Right lobe of liver (tissue), 6 donors: ENCODE data around the gene ASCC3. TPM values are rescaled to one million over a fixed set of nuclear protein-coding genes. Genes with fewer than 3 reads are reported as not detected.

Experiments
- ATAC-seq, 4 donors: fragments of 200-7000 bp; cut with Tn5 transposase; one replicate each; pipeline ENCODE4 v1.9.1; 2020; ENCODE audit warnings: mild to moderate bottlenecking in 4 of 4, moderate library complexity in 4 of 4
- DNase-seq, 3 donors: peaks; one replicate each; pipeline ENCODE4 v3.0.0-alpha.2; 2020
- H3K27ac ChIP-seq, 3 donors: fragments of 200-600 bp; one replicate each; pipeline ENCODE4 v1.8.0; 2022
- H3K27me3 ChIP-seq, 2 donors: fragments of 200-600 bp; one replicate each; pipeline ENCODE4 v1.8.0; 2022
- H3K36me3 ChIP-seq, 4 donors: fragments of 200-600 bp; sonication (generic) in 1 of 4; one replicate each; pipeline versions ENCODE4 v1.5.1 to v1.8.0; 2017 to 2022; ENCODE audit warnings: control low read depth in 1 of 4
- H3K4me1 ChIP-seq, 4 donors: fragments of 200-600 bp; sonication (generic) in 1 of 4; one replicate each; pipeline versions ENCODE4 v1.5.1 to v1.8.0; 2017 to 2022; ENCODE audit warnings: control low read depth in 1 of 4
- H3K4me3 ChIP-seq, 3 donors: fragments of 200-600 bp; one replicate each; pipeline ENCODE4 v1.8.0; 2022
- H3K9me3 ChIP-seq, 4 donors: fragments of 200-600 bp; sonication (generic) in 1 of 4; one replicate each; pipeline versions ENCODE4 v1.5.1 to v1.8.0; 2017 to 2022; ENCODE audit warnings: control low read depth in 1 of 4
- POLR2A ChIP-seq: fragments of 450-650 bp; IDR thresholded peaks from one replicate; pipeline ENCODE4 v1.6.1; 2017; ENCODE audit warnings: antibody characterized with exemption, mild to moderate bottlenecking
- WGBS: methylation state at CpG from one replicate; pipeline ENCODE4 v1.1.6; 2018; ENCODE audit warnings: low coverage, low lambda C conversion rate; ENCODE audit not compliant: insufficient coverage; ENCODE audit errors: missing lambda C conversion rate; 5-methylcytosine and 5-hydroxymethylcytosine counted together
- intact Hi-C, 2 donors: fragments of 100-400 bp; cut with DNase I; formaldehyde crosslinking; loops; one replicate each; pipeline versions ENCODE4 v1.11.2 to v1.14.1; 2022
- total RNA-seq, 6 experiments: library from RNA; depleted of rRNA in 2 of 6; stranded (reverse); fragments of >200 nt in 2 of 6; fragmentation: NEBNext Ultra II Directional in 3 of 6; extraction: Animal tissue kit (Norgen Biotek cat#: 25700) in 3 of 6; gene quantifications; one replicate each; pipeline versions ENCODE4 v1.1.0 to v1.2.4, GENCODE V29; 2016 to 2023
- TF ChIP-seq, protein P1 (sequence below), 4 donors: fragments of 200-600 bp in 3 of 4; fragments of 450-650 bp in 1 of 4; IDR thresholded peaks; one replicate each; pipeline versions ENCODE4 v1.5.1 to v1.8.0; 2016 to 2022; ENCODE audit warnings: antibody characterized with exemption in 4 of 4, mild to moderate bottlenecking in 2 of 4
- donor health status: DM: no; HTN: yes; CAD: no.
- donor health status: DM: no; HTN: no; CAD: no.
- donor health status: DM: no; HTN: no; CAD: no.
- donor health status: DM: no; HTN: yes; CAD: no.
- donor health status: DM: no; HTN: yes; CAD: no.

ASCC3 gene
- total RNA-seq, 6 experiments from 2014 or later, result 17.0 to 28.2 (median 24.9) TPM

DNA sequence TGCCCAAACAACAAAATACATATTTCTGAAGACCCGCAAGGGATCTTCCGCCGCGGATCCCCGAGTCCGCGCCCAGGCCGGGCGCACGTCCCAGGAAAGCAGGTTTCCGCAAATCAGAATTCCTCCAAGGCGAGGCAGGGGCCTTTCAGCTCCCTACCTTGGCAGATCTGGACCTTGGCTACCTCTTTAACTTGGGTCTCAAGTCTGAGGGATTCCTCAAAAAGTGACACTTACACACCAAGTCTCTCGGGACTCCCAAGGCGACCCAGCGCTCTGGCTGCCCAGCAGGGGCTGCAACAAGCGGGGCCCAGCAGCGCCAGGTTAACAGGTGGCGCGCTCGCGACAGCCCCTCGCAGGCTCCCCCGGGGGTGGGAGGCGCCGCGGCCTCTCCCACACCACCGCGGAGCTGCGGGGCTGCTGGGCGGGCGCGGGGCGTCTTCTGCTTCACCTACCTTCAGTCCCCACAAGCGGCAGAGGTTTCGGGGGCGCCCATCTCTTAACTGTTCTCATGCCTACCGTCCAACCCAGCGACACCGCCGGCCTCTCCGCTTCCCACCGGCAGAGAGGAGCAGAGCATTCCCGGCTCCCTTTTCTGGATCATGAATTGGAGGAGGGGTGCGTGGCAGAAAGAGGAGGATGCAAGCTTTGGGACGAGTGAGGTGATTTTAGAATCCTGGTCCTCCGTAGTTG lies 416.8 kb downstream of the ASCC3 start:
- Histone ChIP-seq H3K9me3 (no peaks in the 10 kb centered on the region), H3K36me3 (no peaks in the 10 kb centered on the region), H3K27me3 (peaks cover 40 to 86% of the 10 kb centered on the region in 2 donors), H3K27ac (no peak overlapping the region), H3K4me3 (no peak overlapping the region), H3K4me1 (peaks cover 0 to 6% (median 0%) of the 10 kb centered on the region in 4 donors)
- TF ChIP-seq, protein P1, sequence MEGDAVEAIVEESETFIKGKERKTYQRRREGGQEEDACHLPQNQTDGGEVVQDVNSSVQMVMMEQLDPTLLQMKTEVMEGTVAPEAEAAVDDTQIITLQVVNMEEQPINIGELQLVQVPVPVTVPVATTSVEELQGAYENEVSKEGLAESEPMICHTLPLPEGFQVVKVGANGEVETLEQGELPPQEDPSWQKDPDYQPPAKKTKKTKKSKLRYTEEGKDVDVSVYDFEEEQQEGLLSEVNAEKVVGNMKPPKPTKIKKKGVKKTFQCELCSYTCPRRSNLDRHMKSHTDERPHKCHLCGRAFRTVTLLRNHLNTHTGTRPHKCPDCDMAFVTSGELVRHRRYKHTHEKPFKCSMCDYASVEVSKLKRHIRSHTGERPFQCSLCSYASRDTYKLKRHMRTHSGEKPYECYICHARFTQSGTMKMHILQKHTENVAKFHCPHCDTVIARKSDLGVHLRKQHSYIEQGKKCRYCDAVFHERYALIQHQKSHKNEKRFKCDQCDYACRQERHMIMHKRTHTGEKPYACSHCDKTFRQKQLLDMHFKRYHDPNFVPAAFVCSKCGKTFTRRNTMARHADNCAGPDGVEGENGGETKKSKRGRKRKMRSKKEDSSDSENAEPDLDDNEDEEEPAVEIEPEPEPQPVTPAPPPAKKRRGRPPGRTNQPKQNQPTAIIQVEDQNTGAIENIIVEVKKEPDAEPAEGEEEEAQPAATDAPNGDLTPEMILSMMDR (IDR thresholded peaks at IDR 0.05), result no peak
- no peak for TF ChIP-seq POLR2A
- no peak for ATAC-seq
- WGBS, result 6% methylated on average over 15 of the region's 46 CpGs
- intact Hi-C loops, result no loop called here
- DNase-seq, result no peak

DNA sequence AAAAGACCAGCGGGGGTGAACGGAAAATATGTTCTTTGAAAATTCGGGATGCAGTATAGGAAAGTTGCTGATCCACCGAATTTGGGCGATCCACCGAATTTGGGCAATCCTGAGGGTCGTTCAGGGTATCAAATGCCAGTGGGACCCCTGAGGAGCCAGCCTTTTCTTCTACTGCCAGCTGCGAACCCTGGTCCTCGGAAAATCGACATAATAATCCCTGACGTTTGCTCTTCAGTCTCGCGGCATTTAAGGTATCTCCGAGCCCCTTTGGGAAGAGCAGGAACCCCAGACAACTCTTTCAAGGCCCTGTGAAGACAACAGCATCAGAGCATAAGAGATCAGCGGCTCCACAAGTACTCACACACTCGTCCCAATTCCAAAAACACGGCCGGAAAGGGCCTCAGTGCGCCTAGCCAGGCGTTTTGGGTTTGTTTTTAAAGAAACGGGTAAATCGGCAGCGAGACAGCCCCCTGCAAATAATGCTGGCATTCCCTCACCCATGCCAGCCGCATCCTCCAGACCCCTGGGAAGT lies 417.4 kb downstream of the ASCC3 start:
- TF ChIP-seq, protein P1 (IDR thresholded peaks at IDR 0.05), result no peak
- no peak for TF ChIP-seq POLR2A
- intact Hi-C loops, result no loop called here
- no peak overlapping the region for H3K27ac ChIP-seq
- 7% methylated on average over 9 of the region's 24 CpGs for WGBS
- no peaks in the 10 kb centered on the region for H3K9me3 ChIP-seq
- no peak for DNase-seq
- peaks cover 45 to 91% of the 10 kb centered on the region in 2 donors for H3K27me3 ChIP-seq
- H3K36me3 ChIP-seq, result no peaks in the 10 kb centered on the region
- H3K4me1 ChIP-seq, result peaks cover 0 to 6% (median 0%) of the 10 kb centered on the region in 4 donors
- H3K4me3 ChIP-seq, result no peak overlapping the region
- ATAC-seq, result no peak

DNA sequence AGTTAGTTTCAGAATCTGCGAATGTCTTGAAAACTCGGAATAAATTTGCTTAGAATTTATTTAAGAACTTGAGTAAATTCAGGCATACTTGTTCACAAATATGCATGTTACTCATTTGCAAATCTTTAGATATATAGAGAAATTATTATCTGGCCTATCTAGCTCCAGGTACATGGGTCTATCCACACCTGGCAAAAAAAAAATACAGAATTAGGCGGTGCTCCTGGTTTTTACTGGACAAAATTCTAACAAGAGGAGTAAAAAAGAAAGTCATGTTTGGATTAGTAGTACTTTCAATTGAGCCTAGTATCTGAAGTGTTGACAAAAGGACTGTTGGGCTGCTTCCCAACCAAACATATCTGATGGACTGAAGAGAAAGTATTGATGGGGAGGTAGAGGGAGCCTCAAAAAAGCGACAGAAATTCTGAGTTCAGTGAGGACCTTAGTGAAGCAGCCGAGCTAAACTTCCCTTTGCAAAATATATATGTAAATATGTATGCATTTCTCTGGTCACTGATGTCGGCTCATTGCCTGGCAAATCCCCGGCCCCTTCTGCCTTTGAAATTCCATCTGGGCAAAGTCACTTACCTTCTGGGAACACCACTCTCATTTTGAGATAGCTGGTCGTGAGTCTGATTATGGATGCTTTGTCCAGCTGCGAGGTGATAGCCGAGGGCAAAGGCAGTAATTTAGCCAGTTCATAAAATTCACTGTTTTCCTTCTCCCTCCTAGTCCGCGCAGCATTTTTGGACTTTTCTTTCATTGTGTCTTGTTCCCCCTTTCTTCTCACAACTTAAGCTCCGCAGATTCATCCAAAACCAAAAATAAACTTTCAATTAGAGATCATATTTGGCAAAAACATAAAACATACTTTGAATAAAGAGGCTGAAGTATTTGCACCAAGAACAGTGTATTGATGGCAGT lies 418.2 kb downstream of the ASCC3 start:
- no peak for TF ChIP-seq POLR2A
- TF ChIP-seq, protein P1 (IDR thresholded peaks at IDR 0.05), result no peak
- no peaks in the 10 kb centered on the region for H3K36me3 ChIP-seq
- H3K4me3 ChIP-seq, result no peak overlapping the region
- 17% methylated on average over 12 of the region's 13 CpGs for WGBS
- intact Hi-C loops, result no loop called here
- peaks cover 41 to 94% of the 10 kb centered on the region in 2 donors for H3K27me3 ChIP-seq
- ATAC-seq, result peak in 3 of 4 donors; percentile 35 to 41 (median 37)
- DNase-seq, result no peak
- no peak overlapping the region for H3K27ac ChIP-seq
- no peaks in the 10 kb centered on the region for H3K9me3 ChIP-seq
- peaks cover 0 to 8% (median 0%) of the 10 kb centered on the region in 4 donors for H3K4me1 ChIP-seq

DNA sequence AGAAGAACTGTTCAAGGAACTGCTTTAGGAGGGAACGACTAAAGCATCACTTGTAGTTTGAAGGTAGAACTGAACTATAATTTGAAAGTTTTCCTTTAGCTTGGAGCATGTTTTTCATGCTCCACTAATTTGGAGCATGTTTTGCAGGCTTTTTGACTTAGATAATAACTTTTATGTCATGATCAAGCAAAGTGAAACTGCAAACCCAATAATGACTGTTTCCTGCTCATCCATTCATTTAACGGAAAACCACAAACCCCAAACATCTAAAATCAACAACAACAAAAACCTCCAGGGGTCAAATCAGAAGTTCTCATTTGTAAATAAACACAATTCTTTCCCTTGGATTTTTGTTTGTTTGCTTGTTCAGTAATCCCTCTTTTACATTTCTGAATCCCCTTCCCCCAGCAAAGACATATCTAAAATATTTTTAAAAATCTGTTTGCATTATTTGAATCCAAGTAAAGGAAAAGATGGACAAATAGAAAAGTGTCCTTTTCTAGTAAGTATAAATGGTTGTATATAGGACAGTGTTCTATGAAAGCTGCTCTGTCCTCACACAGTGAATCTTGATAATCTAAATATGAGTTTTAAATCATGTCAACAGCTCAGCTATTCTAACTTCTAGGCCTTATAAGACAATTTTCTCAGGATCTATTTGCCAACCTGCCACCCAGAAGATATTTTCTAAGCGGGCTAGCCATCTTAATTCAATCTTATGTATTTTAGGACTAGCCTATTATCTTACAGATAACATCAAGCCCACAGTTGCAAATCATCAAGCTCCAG lies 419.0 kb downstream of the ASCC3 start:
- no peak for DNase-seq
- no peak for TF ChIP-seq POLR2A
- TF ChIP-seq, protein P1 (IDR thresholded peaks at IDR 0.05), result no peak
- Histone ChIP-seq H3K4me3 (no peak overlapping the region), H3K27ac (no peak overlapping the region), H3K9me3 (no peaks in the 10 kb centered on the region), H3K36me3 (no peaks in the 10 kb centered on the region), H3K27me3 (peaks cover 35 to 92% of the 10 kb centered on the region in 2 donors), H3K4me1 (peaks cover 0 to 9% (median 0%) of the 10 kb centered on the region in 4 donors)
- intact Hi-C loops, result no loop called here
- ATAC-seq, result no peak
- WGBS, result 8% methylated on average over 3 of the region's 3 CpGs
